HG02840 (cell line): ENCODE measurements around the gene PKP4.
"Not testable (repeated sequence)": the region's sequence is repeated elsewhere in the genome, so short reads cannot be mapped to it uniquely, and the experiment has no call there.

Experiments used
- ATAC-seq: cut with Tn5 transposase; IDR thresholded peaks from one replicate; pipeline ENCODE4 v1.9.1; 2021; ENCODE audit warnings: mild to moderate bottlenecking, moderate library complexity, moderate number of reproducible peaks; ENCODE audit not compliant: unreplicated experiment, low FRiP score

PKP4 gene

GRCh38 chr2:158467248-158467647 is 10.5 kb downstream of the PKP4 start:
- ATAC-seq: no peak

- not testable (repeated sequence) for ATAC-seq
Observed at GRCh38 chr2:158472829-158473228, 16.1 kb downstream of the PKP4 start.

DNA sequence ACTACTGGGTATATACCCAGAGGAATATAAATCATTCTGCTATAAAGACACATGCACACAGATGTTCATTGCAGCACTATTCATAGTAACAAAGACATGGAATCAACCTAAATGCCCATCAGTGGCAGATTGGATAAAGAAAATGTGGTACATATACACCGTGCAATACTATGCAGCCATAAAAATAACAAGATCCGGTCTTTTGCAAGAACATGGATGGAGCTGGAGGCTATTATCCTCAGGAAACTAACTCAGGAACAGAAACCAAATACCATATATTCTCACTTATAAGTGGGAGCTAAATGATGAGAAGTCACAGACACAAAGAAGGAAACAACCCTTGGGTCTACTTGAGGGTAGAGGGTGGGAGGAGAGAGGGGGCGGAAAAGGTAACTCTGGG is 16.5 kb downstream of the PKP4 start:
- not testable (repeated sequence) for ATAC-seq

DNA sequence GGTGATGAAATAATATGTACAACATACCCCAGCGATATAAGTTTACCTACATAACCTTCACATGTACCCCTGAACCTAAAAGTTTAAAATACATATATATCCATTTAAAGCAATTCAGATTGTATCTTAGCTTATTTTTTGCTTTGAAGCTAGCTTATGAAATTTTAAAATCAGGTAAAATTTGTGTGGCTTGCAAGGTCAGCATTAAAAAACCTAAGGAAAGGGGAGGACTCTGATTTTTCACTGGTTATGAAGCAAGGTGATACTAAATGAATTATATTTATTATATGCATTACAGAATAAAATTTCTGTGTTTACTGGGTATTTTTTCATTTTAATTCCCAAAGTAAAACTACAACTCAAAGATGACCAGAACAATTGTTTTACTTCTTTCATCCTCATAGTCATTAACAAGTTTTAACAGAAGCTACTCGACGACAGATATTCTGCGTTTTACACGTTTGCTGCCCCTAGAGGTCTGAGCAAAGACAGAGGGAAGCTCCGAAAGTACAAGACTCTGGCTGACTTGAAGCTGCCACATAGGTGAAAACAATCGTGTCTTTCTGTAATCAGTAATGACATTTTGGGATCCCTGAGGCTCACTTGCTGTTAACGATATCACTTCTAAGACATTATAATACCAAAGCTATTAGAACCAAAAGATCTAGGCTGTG is 17.1 kb downstream of the PKP4 start:
- ATAC-seq: no peak

GRCh38 chr2:158474526-158475011 is 17.8 kb downstream of the PKP4 start:
- ATAC-seq: not testable (repeated sequence)

DNA sequence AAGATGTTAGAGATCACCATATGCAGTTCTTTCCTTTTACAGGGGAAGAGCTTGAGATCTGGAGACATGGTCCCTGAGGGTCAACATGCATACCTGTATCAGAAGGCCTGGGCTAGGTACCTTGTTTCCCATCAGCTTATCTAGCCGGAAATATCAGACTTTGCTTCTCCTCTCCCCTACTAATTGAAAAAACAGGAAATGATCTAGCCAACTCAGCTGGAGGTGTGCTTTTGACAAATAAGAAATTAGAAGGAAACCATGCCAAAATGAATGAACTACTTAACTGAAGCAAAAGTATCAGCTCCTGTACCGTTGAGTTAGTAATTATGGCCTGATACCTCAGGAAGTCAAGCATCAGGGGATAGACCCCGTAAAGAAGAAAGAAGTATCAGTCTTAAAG is 20.4 kb downstream of the PKP4 start:
- no peak for ATAC-seq

- no peak for ATAC-seq
Observed at GRCh38 chr2:158478237-158478636, 21.5 kb downstream of the PKP4 start.

DNA sequence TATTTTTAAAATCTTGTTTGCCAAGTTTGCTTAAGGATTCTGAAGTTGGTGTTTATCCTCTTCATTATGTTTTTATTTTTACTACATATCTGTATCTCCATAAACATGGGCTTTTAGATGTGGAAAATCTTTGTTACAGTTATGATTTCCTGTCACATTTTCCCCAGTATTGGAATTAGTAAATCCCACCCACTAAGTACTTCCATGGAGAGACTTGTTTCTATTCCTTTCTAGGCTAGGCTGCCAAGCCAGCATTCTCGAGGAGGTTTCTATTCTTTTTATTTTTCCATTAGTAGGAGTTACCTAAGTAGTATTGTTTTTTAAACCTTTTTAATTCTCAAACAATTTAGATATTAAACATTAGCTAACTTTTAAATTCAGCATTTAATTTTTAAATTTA is 22.1 kb downstream of the PKP4 start:
- no peak for ATAC-seq

DNA sequence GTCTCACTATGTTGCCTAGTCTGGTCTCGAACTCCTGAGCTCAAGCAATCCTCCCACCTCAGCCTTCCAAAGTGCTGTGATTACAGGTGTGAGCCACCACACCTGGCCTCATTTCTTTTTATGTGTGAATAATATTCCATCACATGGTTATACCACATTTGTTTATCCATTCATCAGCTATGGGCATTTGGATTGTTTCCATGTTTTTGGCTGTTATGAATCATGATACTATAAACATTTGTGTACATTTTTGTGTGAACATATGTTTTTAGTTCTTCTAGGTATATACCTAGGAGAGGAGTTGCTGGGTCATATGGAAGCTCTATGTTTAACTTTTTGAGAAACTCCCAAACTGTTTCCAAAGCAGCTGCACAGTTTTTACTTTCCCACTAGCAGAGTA is 24.4 kb downstream of the PKP4 start:
- no peak for ATAC-seq

DNA sequence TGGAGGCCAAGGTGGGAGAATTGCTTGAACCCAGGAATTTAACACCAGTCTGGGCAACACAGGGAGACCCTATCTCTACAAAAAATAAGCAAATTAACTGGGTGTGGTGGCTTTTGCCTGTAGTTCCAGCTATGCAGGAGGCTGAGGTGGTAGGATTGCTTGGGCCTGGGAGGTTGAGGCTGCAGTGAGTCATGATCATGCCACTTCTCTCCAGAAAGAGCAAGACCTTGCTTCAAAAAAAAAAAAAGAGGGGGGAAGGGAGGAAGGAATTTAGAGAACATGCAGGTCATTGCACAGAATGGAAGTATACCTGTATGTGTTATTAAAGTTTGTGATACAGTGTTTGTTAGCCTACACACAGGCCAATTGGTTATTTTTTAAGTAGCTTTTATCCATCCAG is 25.8 kb downstream of the PKP4 start:
- ATAC-seq: no peak

DNA sequence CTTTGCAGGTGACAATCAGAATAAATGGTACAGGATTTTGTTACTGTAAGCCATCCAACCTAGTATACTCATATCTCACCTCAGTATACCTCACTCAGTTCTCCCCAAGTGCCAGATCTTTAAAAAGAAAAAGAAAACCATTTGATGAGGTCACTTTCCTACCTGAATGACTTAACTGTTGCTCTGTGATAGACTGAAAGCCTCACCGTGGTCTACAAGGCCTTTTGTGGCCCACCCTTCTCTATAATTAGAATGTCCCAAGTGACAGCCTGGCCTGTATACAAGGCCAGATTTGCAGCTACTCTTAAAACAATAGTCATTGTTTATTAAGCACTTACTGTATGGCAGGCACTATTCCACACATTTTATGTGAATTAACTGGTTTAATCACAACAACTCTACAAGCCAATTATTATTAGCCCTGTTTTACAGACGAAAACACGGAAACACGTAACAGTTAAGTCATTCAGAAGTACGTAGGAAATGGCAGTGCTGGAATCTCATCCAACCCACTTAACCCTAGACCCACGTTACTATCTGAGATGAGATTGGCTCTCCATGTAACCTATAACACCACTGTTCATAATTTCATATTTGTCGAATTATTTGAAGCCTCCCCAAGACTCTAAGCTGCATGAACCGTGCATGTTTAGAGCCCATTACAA is 28.3 kb downstream of the PKP4 start:
- ATAC-seq: no peak

- ATAC-seq: no peak
Observed at GRCh38 chr2:158486150-158486969, 29.6 kb downstream of the PKP4 start.

- no peak for ATAC-seq
Observed at GRCh38 chr2:158486970-158487325, 30.2 kb downstream of the PKP4 start.

DNA sequence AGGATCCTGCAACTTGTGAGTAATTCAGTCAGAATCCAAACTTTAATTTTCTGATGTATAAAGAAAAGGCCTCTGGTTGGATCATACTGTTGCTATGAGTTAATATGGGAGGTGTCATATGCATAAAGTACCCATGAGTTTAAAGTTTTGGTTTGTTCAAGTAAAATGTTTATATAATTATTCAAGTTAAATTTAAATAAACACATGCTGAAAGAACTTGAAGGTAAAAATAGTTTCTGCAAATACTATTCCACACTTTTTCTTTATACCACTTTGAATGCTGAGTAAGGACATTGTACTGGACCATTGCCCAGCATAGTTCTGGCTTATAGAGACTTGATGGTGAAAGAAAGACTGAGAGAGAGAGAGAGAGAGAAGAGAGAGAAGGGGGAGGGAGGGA is 30.7 kb downstream of the PKP4 start:
- ATAC-seq: no peak

- ATAC-seq: no peak
Observed at GRCh38 chr2:158488442-158489216, 31.9 kb downstream of the PKP4 start.

DNA sequence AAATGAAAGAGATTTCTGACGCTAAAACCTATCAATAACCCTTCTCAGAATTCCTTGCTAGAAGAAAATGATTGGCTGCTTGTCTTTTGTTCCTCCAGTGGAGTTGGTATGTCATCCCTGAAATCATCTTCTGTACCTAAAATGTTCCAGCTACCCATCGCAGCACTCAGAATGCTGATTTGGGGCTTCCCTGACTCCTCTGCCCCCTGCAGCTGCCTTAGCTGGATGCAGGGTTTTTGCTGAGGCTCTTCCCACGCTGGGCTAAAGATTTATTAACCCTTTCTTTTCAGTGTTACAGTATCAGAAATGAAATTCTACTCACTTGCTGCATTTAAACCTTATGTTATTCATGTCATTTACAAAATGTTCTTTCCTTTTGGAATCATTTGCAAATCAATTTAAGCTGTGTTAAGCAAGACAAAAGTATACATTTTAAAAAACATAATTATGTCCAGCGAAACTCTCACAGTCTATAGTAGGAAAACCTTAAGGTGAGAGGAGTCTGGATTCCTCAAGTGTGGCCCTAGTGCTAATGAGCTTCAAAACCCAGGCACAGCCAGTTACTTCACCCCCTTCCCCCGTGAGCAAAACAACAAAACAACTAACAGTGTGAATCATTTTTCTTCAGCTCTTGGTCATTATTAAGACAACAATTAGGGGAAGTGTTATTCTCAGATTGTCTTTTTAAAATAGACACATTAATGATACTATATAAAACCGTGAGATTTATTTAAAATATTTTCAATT is 32.8 kb downstream of the PKP4 start:
- no peak for ATAC-seq

- ATAC-seq: no peak
Observed at GRCh38 chr2:158491072-158491471, 34.3 kb downstream of the PKP4 start.

DNA sequence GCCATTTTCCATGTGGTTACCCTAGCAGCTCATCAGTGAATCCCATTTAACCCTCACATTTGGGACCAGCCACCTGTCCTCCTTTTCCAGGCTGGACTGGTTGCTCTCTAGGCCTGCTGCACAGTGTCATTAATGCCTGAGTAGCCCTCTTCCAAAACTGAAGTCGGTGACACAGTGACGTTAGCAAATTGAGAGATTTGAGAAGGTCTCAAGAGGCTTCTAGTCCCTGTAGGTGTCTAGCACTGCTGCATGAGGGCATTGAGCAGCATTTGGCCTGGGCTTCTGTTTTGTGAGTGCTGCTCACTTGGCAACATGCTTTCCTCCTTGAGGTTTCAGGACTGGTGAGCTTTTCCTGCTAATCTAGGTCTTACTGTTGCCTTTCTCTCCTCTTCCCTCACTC is 36.7 kb downstream of the PKP4 start:
- no peak for ATAC-seq

GRCh38 chr2:158495175-158495574 is 38.4 kb downstream of the PKP4 start:
- no peak for ATAC-seq

DNA sequence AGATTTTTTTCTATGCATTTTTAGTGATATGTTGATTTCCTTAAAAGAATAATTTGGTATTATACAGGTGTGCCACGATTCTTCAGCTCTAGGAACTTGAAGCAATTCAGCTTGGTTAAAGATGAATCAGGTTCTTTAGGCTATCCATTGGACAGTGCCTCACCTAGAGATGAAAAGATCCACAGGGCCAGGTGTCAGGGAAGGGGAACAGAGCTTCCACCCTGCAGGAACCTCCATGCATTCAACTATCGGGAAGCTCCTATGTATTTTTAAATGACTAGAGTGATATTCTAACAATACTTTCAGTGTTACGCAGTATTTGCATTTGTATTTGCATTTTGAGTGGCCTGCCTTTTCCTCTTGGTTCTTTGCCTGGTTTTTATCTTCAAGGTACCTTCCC is 40.2 kb downstream of the PKP4 start:
- no peak for ATAC-seq
